K562 (cell line): ENCODE results near the gene SLC26A8. TPM values are rescaled to one million over a fixed set of nuclear protein-coding genes. Genes with fewer than 3 reads are reported as not detected.
A peak's percentile ranks its signal among the peaks of the same experiment; 100 is the strongest.

Source experiments
- ASH1L ChIP-seq: fragments of 450-650 bp; IDR thresholded peaks from 2 replicates; pipeline ENCODE4 v1.6.1; 2018; ENCODE audit warnings: borderline replicate concordance, mild to moderate bottlenecking, low read depth; ENCODE audit not compliant: partially characterized antibody
- ATF7 ChIP-seq: fragments of 450-650 bp; IDR thresholded peaks from 2 replicates; pipeline ENCODE4 v1.7.1; 2014; ENCODE audit warnings: mild to moderate bottlenecking, moderate library complexity
- CBX8 ChIP-seq: fragments of 200-600 bp; sonication (generic); IDR thresholded peaks from 2 replicates; pipeline ENCODE4 v1.6.1; 2012; ENCODE audit warnings: borderline replicate concordance, mixed run types, low read depth, mild to moderate bottlenecking, moderate library complexity, mixed read lengths, low read length, control low read depth, inconsistent platforms; ENCODE audit not compliant: poor library complexity, severe bottlenecking; ENCODE audit errors: extremely low read depth
- EP300 ChIP-seq: IDR thresholded peaks from 2 replicates; pipeline ENCODE4 v1.6.1; 2012; ENCODE audit warnings: low read length, improper control_type of control experiment
- HDAC1 ChIP-seq, 2 experiments: fragments of 450-650 bp; IDR thresholded peaks; 2 replicates each; pipeline ENCODE4 v1.6.1; 2016 to 2017; ENCODE audit warnings: inconsistent platforms in 1 of 2, mild to moderate bottlenecking in 1 of 2, moderate library complexity in 1 of 2
- KAT2B ChIP-seq: IDR thresholded peaks from one replicate; pipeline ENCODE4 v1.6.1; 2012; ENCODE audit warnings: low read depth, mild to moderate bottlenecking, control low read depth, inconsistent platforms, low read length, moderate library complexity
- KLF10 ChIP-seq: fragments of 250-450 bp; sonication (Bioruptor Pico); IDR thresholded peaks from 2 replicates; pipeline ENCODE4 v1.6.1; 2021; ENCODE audit warnings: matching md5 sums
- MIER1 ChIP-seq: fragments of 450-650 bp; IDR thresholded peaks from 2 replicates; pipeline ENCODE4 v1.6.1; 2016; ENCODE audit warnings: antibody characterized with exemption, mild to moderate bottlenecking, low read depth
- NR0B1 ChIP-seq: fragments of 450-650 bp; IDR thresholded peaks from one replicate; pipeline ENCODE4 v1.6.1; 2018; ENCODE audit warnings: mild to moderate bottlenecking, moderate library complexity; ENCODE audit not compliant: partially characterized antibody
- NUFIP1 ChIP-seq: fragments of 450-650 bp; IDR thresholded peaks from 2 replicates; pipeline ENCODE4 v1.6.1; 2018; ENCODE audit not compliant: partially characterized antibody
- PHB2 ChIP-seq: fragments of 450-650 bp; IDR thresholded peaks from 2 replicates; pipeline ENCODE4 v1.6.1; 2017; ENCODE audit warnings: low read depth
- POLR3G ChIP-seq: IDR thresholded peaks from 2 replicates; pipeline ENCODE4 v1.6.1; 2011; ENCODE audit not compliant: insufficient read length, insufficient replicate concordance; ENCODE audit errors: extremely low read depth
- SMARCA5 ChIP-seq: fragments of 450-650 bp; IDR thresholded peaks from 2 replicates; pipeline ENCODE4 v1.6.1; 2016
- TEAD4 ChIP-seq, 2 experiments: sonication (generic) in 1 of 2; formaldehyde crosslinking in 1 of 2; IDR thresholded peaks; 2 replicates each; pipeline versions ENCODE4 v1.6.1 to v1.8.0; 2012 to 2022; ENCODE audit warnings: borderline replicate concordance in 1 of 2, inconsistent platforms in 1 of 2, low read length in 1 of 2, mild to moderate bottlenecking in 1 of 2, missing genetic modification reagents in 1 of 2
- ZC3H8 ChIP-seq: fragments of 450-650 bp; IDR thresholded peaks from 2 replicates; pipeline ENCODE4 v1.6.1; 2017
- ZFP1 ChIP-seq: fragments of 450-650 bp; formaldehyde crosslinking; IDR thresholded peaks from 2 replicates; pipeline ENCODE4 v1.4.0; 2020; ENCODE audit warnings: mild to moderate bottlenecking, mixed read lengths
- ZNF57 ChIP-seq: fragments of 450-650 bp; formaldehyde crosslinking; IDR thresholded peaks from 2 replicates; pipeline ENCODE4 v1.4.0; 2020; ENCODE audit warnings: mild to moderate bottlenecking, moderate library complexity
- ZNF76 ChIP-seq: fragments of 250-450 bp; sonication (Bioruptor Pico); IDR thresholded peaks from 2 replicates; pipeline ENCODE4 v1.4.0; 2020; ENCODE audit warnings: mild to moderate bottlenecking, moderate library complexity, borderline replicate concordance
- ZNF79 ChIP-seq: fragments of 250-450 bp; sonication (Bioruptor Pico); IDR thresholded peaks from 2 replicates; pipeline ENCODE4 v1.4.0; 2020; ENCODE audit warnings: low read depth, mild to moderate bottlenecking, moderate library complexity
- polyA plus RNA-seq, 8 experiments: library from polyadenylated mRNA; depleted of rRNA in 4 of 8; stranded (reverse) in 5 of 8; unstranded in 3 of 8; fragments of >200 nt; fragmentation: Nextera tagmentation in 2 of 8; fragmentation: Illumina TruSeq in 1 of 8; extraction: Ambion mirVana in 2 of 8; extraction: Trizol in 1 of 8; gene quantifications; 2 replicates each; pipeline versions ENCODE4 v1.2.1 to v1.2.3, GENCODE V29; 2011 to 2014; ENCODE audit warnings: inconsistent platforms in 1 of 8, missing spikeins in 1 of 8
- total RNA-seq, 7 experiments: library from RNA; depleted of rRNA in 6 of 7; stranded (reverse); fragments of >200 nt in 6 of 7; fragmentation: Illumina TruSeq in 2 of 7; extraction: Trizol in 2 of 7; gene quantifications; 2 replicates each; pipeline versions ENCODE4 v1.2.1 to v1.2.3, GENCODE V29; 2011 to 2021; ENCODE audit warnings: low replicate concordance in 1 of 7
- TF ChIP-seq, protein P1 (sequence below): fragments of 150-350 bp; IDR thresholded peaks from 2 replicates; pipeline ENCODE4 v1.6.1; 2014; ENCODE audit warnings: low read depth, mild to moderate bottlenecking, low read length, borderline replicate concordance
- TF ChIP-seq, protein P2 (sequence below): fragments of 450-650 bp; IDR thresholded peaks from 2 replicates; pipeline ENCODE4 v1.7.0; 2016; ENCODE audit warnings: borderline replicate concordance

Gene SLC26A8
- total and polyA plus RNA-seq, 9 of the 15 experiments (the other 6 are each of a cell fraction or from before 2014, with no cell fraction given) = not detected

- TF ChIP-seq NR0B1 (no peak), KLF10 (CRISPR knock-in tag) (no peak), TEAD4 (IDR thresholded peaks at IDR 0.05; ENCODE audit: low read length) (no peak), TEAD4 (CRISPR knock-in tag; IDR thresholded peaks at IDR 0.05; ENCODE audit: borderline replicate concordance) (no peak), EP300 (no peak), POLR3G (no peak), ASH1L (no peak), ZFP1 (CRISPR knock-in tag) (no peak), NUFIP1 (no peak), KAT2B (no peak), ZC3H8 (no peak), ZNF57 (no peak), SMARCA5 (peak; percentile 99), CBX8 (no peak), ZNF79 (CRISPR knock-in tag) (no peak), ATF7 (0 out of 2 replicates have a peak, but pooled peaks have one; percentile 6), HDAC1 (IDR thresholded peaks at IDR 0.05) (peak in 1 of 2 experiments; percentile 60; a peak in 1 of 4 replicates), PHB2 (0 out of 2 replicates have a peak, but pooled peaks have one; percentile 10), MIER1 (0 out of 2 replicates have a peak, but pooled peaks have one; percentile 21), ZNF76 (CRISPR knock-in tag) (no peak)
- TF ChIP-seq, protein P1, sequence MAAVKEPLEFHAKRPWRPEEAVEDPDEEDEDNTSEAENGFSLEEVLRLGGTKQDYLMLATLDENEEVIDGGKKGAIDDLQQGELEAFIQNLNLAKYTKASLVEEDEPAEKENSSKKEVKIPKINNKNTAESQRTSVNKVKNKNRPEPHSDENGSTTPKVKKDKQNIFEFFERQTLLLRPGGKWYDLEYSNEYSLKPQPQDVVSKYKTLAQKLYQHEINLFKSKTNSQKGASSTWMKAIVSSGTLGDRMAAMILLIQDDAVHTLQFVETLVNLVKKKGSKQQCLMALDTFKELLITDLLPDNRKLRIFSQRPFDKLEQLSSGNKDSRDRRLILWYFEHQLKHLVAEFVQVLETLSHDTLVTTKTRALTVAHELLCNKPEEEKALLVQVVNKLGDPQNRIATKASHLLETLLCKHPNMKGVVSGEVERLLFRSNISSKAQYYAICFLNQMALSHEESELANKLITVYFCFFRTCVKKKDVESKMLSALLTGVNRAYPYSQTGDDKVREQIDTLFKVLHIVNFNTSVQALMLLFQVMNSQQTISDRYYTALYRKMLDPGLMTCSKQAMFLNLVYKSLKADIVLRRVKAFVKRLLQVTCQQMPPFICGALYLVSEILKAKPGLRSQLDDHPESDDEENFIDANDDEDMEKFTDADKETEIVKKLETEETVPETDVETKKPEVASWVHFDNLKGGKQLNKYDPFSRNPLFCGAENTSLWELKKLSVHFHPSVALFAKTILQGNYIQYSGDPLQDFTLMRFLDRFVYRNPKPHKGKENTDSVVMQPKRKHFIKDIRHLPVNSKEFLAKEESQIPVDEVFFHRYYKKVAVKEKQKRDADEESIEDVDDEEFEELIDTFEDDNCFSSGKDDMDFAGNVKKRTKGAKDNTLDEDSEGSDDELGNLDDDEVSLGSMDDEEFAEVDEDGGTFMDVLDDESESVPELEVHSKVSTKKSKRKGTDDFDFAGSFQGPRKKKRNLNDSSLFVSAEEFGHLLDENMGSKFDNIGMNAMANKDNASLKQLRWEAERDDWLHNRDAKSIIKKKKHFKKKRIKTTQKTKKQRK = no peak
- TF ChIP-seq, protein P2, sequence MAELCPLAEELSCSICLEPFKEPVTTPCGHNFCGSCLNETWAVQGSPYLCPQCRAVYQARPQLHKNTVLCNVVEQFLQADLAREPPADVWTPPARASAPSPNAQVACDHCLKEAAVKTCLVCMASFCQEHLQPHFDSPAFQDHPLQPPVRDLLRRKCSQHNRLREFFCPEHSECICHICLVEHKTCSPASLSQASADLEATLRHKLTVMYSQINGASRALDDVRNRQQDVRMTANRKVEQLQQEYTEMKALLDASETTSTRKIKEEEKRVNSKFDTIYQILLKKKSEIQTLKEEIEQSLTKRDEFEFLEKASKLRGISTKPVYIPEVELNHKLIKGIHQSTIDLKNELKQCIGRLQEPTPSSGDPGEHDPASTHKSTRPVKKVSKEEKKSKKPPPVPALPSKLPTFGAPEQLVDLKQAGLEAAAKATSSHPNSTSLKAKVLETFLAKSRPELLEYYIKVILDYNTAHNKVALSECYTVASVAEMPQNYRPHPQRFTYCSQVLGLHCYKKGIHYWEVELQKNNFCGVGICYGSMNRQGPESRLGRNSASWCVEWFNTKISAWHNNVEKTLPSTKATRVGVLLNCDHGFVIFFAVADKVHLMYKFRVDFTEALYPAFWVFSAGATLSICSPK = 0 out of 2 replicates have a peak, but pooled peaks have one; percentile 18
Measured at GRCh38 chr6:36068012-36068392, 43.6 kb upstream of the SLC26A8 start (continued).
